HEK293T (cell line): ENCODE results near the gene RUNDC3A.
"Not testable (repeated sequence)": the region's sequence is repeated elsewhere in the genome, so short reads cannot be mapped to it uniquely, and the experiment has no call there.

ENCODE experiments used
- CTCF ChIA-PET: fragments of 350-600 bp; formaldehyde crosslinking; extraction: SDS; loops from one replicate; lab custom pipeline; 2021; ENCODE audit warnings: antibody characterized with exemption, inconsistent platforms; lab: Yijun Ruan, JAX
- POLR2A ChIA-PET: fragments of 350-600 bp; formaldehyde crosslinking; extraction: SDS; loops from one replicate; lab custom pipeline; 2020; ENCODE audit warnings: antibody characterized with exemption, inconsistent platforms; lab: Yijun Ruan, JAX
- DNase-seq: peaks from one replicate; pipeline ENCODE4 v3.0.0; 2012; ENCODE audit warnings: mixed read lengths; ENCODE audit errors: extremely low spot score
- ARNT ChIP-seq: fragments of 450-650 bp; IDR thresholded peaks from 2 replicates; pipeline ENCODE4 v1.6.1; 2017; ENCODE audit warnings: mild to moderate bottlenecking
- BHLHE40 ChIP-seq: fragments of 450-650 bp; IDR thresholded peaks from 2 replicates; pipeline ENCODE4 v1.6.1; 2016; ENCODE audit warnings: mild to moderate bottlenecking, moderate library complexity, borderline replicate concordance
- CTBP1 ChIP-seq: fragments of 450-650 bp; IDR thresholded peaks from 2 replicates; pipeline ENCODE4 v1.6.1; 2016; ENCODE audit warnings: borderline replicate concordance
- ELF4 ChIP-seq: fragments of 450-650 bp; IDR thresholded peaks from 2 replicates; pipeline ENCODE4 v1.6.1; 2017; ENCODE audit warnings: antibody characterized with exemption
- FOXA1 ChIP-seq: fragments of 450-650 bp; IDR thresholded peaks from 2 replicates; pipeline ENCODE4 v1.6.1; 2016; ENCODE audit warnings: mild to moderate bottlenecking
- FOXK2 ChIP-seq: fragments of 450-650 bp; IDR thresholded peaks from 2 replicates; pipeline ENCODE4 v1.6.1; 2016; ENCODE audit warnings: mild to moderate bottlenecking
- FOXM1 ChIP-seq: fragments of 450-650 bp; IDR thresholded peaks from 2 replicates; pipeline ENCODE4 v1.6.1; 2017; ENCODE audit warnings: mild to moderate bottlenecking, borderline replicate concordance
- HDGF ChIP-seq: fragments of 450-650 bp; IDR thresholded peaks from 2 replicates; pipeline ENCODE4 v1.6.1; 2017; ENCODE audit warnings: antibody characterized with exemption, borderline replicate concordance
- L3MBTL2 ChIP-seq: fragments of 450-650 bp; conservative IDR thresholded peaks from 2 replicates; pipeline ENCODE4 v1.6.1; 2016; ENCODE audit warnings: mild to moderate bottlenecking
- LEF1 ChIP-seq: fragments of 450-650 bp; IDR thresholded peaks from 2 replicates; pipeline ENCODE4 v1.6.1; 2017; ENCODE audit warnings: mild to moderate bottlenecking, borderline replicate concordance
- NFRKB ChIP-seq: fragments of 450-650 bp; IDR thresholded peaks from 2 replicates; pipeline ENCODE4 v1.6.1; 2016; ENCODE audit warnings: mild to moderate bottlenecking, moderate library complexity
- SP1 ChIP-seq: fragments of 450-650 bp; IDR thresholded peaks from 2 replicates; pipeline ENCODE4 v1.6.1; 2017
- SUZ12 ChIP-seq: fragments of 450-650 bp; IDR thresholded peaks from 2 replicates; pipeline ENCODE4 v1.6.1; 2016; ENCODE audit warnings: mild to moderate bottlenecking
- TARDBP ChIP-seq: fragments of 450-650 bp; IDR thresholded peaks from 2 replicates; pipeline ENCODE4 v1.6.1; 2016
- ZNF384 ChIP-seq: fragments of 450-650 bp; IDR thresholded peaks from 2 replicates; pipeline ENCODE4 v1.6.1; 2016
- TF ChIP-seq, protein P1 (sequence below): fragments of 450-650 bp; IDR thresholded peaks from 2 replicates; pipeline ENCODE4 v1.6.1; 2016

The RUNDC3A gene

DNA sequence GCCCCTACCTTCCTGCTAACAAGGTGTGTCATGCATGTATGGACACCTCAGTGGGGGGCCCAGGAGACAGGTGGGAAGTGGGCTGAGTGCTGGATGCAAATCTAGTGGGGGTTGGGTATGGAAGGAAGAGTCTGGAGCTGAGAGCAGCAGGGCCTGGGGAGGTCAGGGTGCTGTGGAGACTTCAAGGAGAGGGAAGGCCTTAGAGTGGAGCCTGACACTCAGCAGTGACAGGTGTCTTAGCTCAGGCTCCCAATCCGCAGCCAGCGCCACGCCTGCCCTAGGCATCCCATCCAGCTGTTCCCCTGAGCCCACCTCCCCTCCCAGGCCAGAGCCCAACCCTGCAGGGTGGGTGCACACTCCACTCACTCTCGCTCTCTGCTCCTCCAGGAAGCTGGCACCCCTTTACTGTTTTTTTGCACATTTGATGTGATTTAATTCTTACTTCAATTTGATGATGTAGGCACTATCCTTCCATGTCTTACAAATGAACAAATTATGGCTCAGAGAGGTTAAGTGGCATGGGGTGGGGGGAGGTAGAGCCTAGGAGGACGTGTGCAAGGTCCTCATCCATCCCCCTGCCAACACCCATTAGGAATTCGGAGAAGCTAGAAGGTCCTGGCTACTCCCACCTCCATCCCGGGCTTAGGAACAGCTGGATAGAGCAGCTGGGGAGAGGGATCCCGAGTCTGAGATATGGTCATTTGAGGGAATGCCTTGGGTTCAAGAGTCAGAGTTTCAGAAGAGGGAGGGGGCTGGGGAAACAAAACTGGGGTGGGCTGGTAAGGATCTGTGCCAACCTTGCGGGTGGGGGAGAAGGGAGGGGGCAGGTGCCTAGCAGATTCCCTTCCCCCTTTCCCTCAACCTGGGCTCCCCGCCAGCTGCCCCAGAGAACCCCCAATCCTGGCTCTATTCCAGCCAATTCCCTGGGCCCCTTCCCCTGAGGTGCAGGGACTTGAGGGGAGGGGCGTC is 53.2 kb downstream of the RUNDC3A start:
- DNase-seq = no peak
- TF ChIP-seq LEF1 (no peak), FOXK2 (no peak), SUZ12 (no peak), NFRKB (no peak), HDGF (no peak), BHLHE40 (no peak), ELF4 (no peak), L3MBTL2 (no peak), CTBP1 (no peak), FOXA1 (no peak), ARNT (no peak), SP1 (no peak)
- ChIA-PET CTCF (interaction anchor here (0.9 to 1.0 kb wide), 3 partner anchors 9 to 173 kb away, joined by 3 to 4 read pairs (median 3); no protein-coding TSS in a partner anchor), POLR2A (interaction anchor here (1.2 to 3.2 kb wide), 2 partner anchors 16 to 24 kb away, joined by 5 to 12 read pairs (median 6); partner anchors contain the start of gene GRN)

DNA sequence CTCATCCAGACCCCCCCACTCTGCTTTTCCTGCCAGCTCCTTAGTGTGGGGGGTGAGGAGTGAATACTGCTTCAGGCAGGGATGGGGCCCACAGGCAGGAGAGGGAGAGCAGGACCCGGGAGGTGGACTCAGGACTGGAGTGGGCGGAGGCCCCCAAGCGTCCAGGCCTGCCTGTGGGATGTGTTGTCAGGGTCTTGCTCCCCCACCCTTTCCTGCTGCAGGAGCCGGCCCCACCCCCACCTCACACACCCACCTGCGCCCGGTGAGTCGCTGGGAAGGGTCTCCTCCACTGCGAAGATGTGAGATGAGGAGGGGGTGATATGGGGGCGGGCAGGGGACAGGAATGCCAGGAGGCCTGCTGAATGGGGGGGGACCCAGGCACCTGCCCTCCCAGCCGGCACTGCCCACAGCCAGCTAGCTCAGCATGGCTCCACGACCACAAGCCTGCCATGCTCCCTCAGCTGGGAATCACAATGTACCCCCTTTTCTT is 54.1 kb downstream of the RUNDC3A start:
- ChIA-PET POLR2A (interaction anchor here (0.5 to 3.2 kb wide), 8 partner anchors 9 to 149 kb away, joined by 3 to 12 read pairs (median 4); partner anchors contain the start of genes GRN and UBTF), CTCF (interaction anchor here (0.9 to 1.2 kb wide), 6 partner anchors 8 to 177 kb away, joined by 3 to 4 read pairs (median 3); partner anchors contain the start of gene SLC25A39)
- TF ChIP-seq SUZ12 (no peak), ELF4 (no peak), BHLHE40 (no peak), LEF1 (no peak), ARNT (no peak), L3MBTL2 (no peak), HDGF (no peak), ZNF384 (no peak), FOXM1 (no peak), NFRKB (no peak), CTBP1 (no peak), SP1 (no peak), TARDBP (no peak), FOXK2 (no peak), FOXA1 (no peak)
- TF ChIP-seq, protein P1, sequence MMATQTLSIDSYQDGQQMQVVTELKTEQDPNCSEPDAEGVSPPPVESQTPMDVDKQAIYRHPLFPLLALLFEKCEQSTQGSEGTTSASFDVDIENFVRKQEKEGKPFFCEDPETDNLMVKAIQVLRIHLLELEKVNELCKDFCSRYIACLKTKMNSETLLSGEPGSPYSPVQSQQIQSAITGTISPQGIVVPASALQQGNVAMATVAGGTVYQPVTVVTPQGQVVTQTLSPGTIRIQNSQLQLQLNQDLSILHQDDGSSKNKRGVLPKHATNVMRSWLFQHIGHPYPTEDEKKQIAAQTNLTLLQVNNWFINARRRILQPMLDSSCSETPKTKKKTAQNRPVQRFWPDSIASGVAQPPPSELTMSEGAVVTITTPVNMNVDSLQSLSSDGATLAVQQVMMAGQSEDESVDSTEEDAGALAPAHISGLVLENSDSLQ = no peak
- DNase-seq = no peak

- CTCF ChIA-PET = interaction anchor here (0.6 to 1.2 kb wide), 13 partner anchors 10 to 879 kb away, joined by 3 to 5 read pairs (median 3); partner anchors contain the start of genes DHX8 and SLC25A39
- POLR2A ChIA-PET = interaction anchor here (0.5 to 3.2 kb wide), 10 partner anchors 8 to 354 kb away, joined by 3 to 12 read pairs (median 4); partner anchors contain the start of genes GRN and UBTF
- peak; percentile 52 for DNase-seq
- TF ChIP-seq FOXM1 = no peak; the same call in 1 of the 2 replicates
- TF ChIP-seq SUZ12 = no peak
- TF ChIP-seq FOXK2 = no peak
- no peak for TF ChIP-seq HDGF
These were observed 54.7 kb downstream of the RUNDC3A start for GRCh38 chr17:44362949-44363612.

GRCh38 chr17:44363613-44364159 is 55.3 kb downstream of the RUNDC3A start, which contains the start of gene FAM171A2:
Gene FAM171A2 (minus strand): TSS chr17:44363853. CDS start chr17:44363714, 139 bp downstream.
- POLR2A ChIA-PET = interaction anchor here (0.9 to 3.2 kb wide), 4 partner anchors 12 to 160 kb away, joined by 3 to 12 read pairs (median 4); partner anchors contain the start of genes GRN and UBTF
- DNase-seq = peak; percentile 91
- CTCF ChIA-PET = interaction anchor here (0.6 to 1.2 kb wide), 12 partner anchors 11 to 179 kb away, joined by 3 to 5 read pairs (median 4); partner anchors contain the start of gene SLC25A39
- TF ChIP-seq L3MBTL2 (no peak), LEF1 (0 out of 2 replicates have a peak, but pooled peaks have one; percentile 48)

DNA sequence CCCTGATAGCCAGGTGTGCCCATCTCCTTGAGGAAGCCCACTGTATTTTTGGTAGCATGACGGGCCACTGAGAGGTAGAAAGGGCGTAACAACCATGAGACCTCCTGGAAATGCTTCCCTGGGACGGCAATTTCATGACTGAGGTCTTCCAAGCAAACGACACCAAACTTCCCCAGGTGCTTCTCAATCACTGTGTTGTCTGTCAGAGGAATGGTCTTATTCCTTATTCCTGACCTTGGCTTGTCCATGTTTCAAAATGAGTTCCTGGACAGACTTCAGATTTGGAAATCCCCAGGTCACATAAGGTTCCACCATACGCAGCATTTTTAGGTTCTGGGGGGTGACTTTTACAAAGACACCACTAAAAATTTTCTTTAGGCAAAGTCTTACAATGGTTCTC is 56.6 kb downstream of the RUNDC3A start:
- DNase-seq, CTCF ChIA-PET, POLR2A ChIA-PET: not testable (repeated sequence)

DNA sequence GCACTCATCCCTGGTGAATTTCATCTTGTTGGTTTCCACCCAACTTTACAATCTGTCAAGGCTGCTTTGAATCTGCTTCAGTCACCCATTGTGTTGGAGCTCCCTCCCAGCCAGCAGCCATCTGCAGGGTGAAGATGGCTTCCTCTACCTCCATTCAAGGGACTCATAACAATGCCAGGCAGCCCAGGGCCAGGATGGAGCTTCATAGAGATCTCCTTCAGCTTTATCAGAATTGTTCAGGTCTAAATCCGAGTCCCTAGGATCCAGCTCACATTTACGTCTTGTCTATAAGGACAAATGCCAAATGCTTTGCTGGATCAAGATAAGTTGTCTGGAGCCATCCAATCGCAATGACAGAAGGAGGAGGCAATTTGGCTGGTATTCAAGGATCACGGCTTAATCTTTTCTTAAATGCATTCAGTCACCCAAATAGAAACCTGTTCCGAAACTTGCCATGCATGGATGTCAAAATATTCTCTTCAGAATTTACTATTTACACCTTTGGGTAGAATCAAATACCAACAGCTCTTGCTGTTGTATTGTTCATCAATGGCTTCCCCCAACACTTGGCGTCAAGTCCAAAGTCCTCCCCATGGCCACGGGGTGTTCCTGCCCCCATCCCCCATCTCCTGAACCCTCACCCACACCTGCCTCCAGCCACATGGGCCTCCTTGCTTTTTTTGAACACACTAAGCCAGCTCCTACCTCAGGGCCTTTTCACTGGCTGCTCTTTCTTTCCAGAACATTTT is 59.0 kb downstream of the RUNDC3A start:
- ChIA-PET CTCF (interaction anchor here (1.0 to 1.7 kb wide), 2 partner anchors 9 to 156 kb away, joined by 3 to 4 read pairs; no protein-coding TSS in a partner anchor), POLR2A (interaction anchor here (0.6 to 0.8 kb wide), 2 partner anchors 9 to 94 kb away, joined by 3 to 4 read pairs; no protein-coding TSS in a partner anchor)

More for the DNA sequence above, 59.0 kb downstream of the RUNDC3A start:
- DNase-seq = no peak
- TF ChIP-seq ZNF384 (no peak), CTBP1 (no peak), L3MBTL2 (no peak), BHLHE40 (no peak), ELF4 (no peak), FOXM1 (no peak), FOXA1 (no peak), SP1 (no peak), LEF1 (no peak), ARNT (no peak), NFRKB (no peak), HDGF (no peak), TARDBP (no peak), SUZ12 (no peak)
- TF ChIP-seq, protein P1 = no peak
